ENCODE measurements around the gene LKAAEAR1.
"Not testable (repeated sequence)": the region's sequence is repeated elsewhere in the genome, so short reads cannot be mapped to it uniquely, and the experiment has no call there.

Gene LKAAEAR1

GRCh38 chr20:64083804-64084684, at the start of gene LKAAEAR1:
Gene LKAAEAR1 (minus strand): TSS chr20:64084398. CDS start chr20:64084219, 179 bp downstream.
- in situ Hi-C loops (cut with MboI; ENCODE audit: low sequenced_read_pairs, unreplicated experiment) = no loop called here
- no peak for DNase-seq (ENCODE audit: low spot score)
- no peak for TF ChIP-seq CTCF (IDR thresholded peaks at IDR 0.05; ENCODE audit: borderline replicate concordance, control extremely low read depth, extremely low read depth, insufficient read depth, missing control alignments)

DNA sequence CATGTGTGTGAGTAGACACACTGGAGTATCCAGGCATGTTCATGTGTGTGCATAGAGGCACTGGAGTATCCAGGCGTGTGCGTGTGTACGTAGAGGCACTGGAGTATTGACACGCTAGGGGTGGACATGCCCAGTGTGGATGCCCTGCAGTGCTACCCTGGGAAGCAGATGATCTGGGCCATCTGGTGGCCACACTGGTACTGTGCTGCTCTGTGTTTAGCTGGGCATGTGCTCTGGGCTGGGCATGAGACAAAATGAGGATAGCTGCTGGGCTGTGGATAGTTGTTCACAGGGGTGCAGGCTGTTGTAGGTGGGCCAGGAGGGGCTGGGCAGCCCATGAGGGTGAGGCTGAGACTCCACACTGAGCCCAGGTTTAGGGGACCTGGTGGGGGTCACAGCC, 47.2 kb upstream of the LKAAEAR1 start:
- TF ChIP-seq CTCF (IDR thresholded peaks at IDR 0.05; ENCODE audit: borderline replicate concordance, control extremely low read depth, extremely low read depth, insufficient read depth, missing control alignments) = no peak
- DNase-seq (ENCODE audit: low spot score) = no peak
- in situ Hi-C loops (cut with MboI; ENCODE audit: low sequenced_read_pairs, unreplicated experiment) = no loop called here

- in situ Hi-C loops (cut with MboI; ENCODE audit: low sequenced_read_pairs, unreplicated experiment) = no loop called here
- no peak for DNase-seq (ENCODE audit: low spot score)
- no peak for TF ChIP-seq CTCF (IDR thresholded peaks at IDR 0.05; ENCODE audit: borderline replicate concordance, control extremely low read depth, extremely low read depth, insufficient read depth, missing control alignments)
Observed at GRCh38 chr20:64130876-64131275, 46.7 kb upstream of the LKAAEAR1 start.

DNA sequence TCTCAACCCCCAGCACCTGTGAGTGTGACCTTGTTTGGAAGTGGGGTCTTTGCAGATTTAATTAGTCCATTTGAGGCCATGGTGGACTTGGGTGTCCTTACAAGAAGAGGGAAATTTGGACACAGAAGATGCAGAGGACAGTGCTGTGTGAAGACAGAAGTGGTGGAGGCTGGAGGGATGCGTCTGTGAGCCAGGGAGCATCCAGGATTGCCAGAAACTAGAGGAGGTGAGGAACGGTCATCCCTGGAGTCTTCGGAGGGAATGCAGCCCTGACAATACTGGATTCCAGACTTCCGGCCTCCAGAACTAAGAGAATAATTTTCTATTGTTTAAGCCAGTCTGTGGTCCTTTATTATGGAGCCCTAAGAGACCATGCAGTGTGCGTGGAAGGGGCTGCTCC, 46.1 kb upstream of the LKAAEAR1 start:
- TF ChIP-seq CTCF (IDR thresholded peaks at IDR 0.05; ENCODE audit: borderline replicate concordance, control extremely low read depth, extremely low read depth, insufficient read depth, missing control alignments) = no peak
- in situ Hi-C loops (cut with MboI; ENCODE audit: low sequenced_read_pairs, unreplicated experiment) = no loop called here
- no peak for DNase-seq (ENCODE audit: low spot score)

DNA sequence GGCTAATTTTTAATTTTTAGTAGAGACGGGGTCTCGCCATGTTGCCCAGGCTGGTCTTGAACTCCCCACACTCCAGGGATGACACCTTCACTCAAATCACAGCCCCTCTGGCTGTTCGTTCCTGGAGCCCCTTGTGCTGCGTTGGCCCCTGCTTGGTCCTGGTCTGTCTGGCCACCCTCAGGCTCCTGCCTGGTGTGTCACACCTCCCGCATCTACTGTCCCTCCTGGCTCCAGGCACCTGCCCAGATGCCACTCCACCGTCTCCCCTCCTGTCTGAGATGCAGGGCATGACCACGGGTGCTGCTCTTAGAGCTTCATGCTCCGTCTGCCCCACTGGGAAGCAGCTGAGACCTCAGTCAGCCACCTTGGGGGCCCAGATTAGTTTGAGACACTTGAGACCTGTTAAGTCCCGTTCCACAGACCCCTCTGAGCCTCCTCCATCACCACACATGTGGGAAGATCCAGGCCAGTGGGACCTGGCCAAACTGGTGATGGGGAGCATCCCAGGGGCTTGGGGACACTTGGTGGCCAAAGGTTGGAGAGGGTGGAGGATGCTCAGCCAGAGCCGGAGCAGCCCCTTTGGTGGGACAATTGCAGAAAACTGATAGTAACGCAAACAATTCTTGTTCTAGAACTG, 45.1 kb upstream of the LKAAEAR1 start:
- no peak for DNase-seq (ENCODE audit: low spot score)
- in situ Hi-C loops (cut with MboI; ENCODE audit: low sequenced_read_pairs, unreplicated experiment) = no loop called here
- no peak for TF ChIP-seq CTCF (IDR thresholded peaks at IDR 0.05; ENCODE audit: borderline replicate concordance, control extremely low read depth, extremely low read depth, insufficient read depth, missing control alignments)

DNA sequence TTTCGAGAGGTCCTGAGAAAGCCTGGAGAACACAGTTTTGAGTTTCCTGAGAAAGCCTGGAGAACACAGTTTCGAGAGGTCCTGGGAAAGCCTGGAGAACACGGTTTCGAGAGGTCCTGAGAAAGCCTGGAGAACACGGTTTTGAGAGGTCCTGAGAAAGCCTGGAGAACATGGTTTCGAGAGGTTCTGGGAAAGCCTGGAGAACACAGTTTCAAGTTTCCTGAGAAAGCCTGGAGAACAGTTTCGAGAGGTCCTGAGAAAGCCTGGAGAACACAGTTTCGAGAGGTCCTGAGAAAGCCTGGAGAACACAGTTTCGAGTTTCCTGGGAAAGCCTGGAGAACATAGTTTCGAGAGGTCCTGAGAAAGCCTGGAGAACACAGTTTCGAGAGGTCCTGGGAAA, 39.3 kb upstream of the LKAAEAR1 start:
- DNase-seq (ENCODE audit: low spot score); in situ Hi-C loops (cut with MboI; ENCODE audit: low sequenced_read_pairs, unreplicated experiment): not testable (repeated sequence)

DNA sequence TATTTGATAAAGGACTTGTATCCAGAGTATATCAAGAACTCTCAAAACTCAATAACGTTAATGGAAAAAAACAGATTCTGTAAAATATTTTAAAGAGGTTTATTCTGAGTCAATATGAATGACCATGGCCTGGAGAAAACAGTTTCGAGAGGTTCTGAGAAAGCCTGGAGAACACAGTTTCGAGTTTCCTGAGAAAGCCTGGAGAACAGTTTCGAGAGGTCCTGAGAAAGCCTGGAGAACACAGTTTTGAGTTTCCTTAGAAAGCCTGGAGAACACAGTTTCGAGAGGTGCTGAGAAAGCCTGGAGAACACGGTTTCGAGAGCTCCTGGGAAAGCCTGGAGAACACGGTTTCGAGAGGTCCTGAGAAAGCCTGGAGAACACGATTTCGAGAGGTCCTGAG, 38.7 kb upstream of the LKAAEAR1 start:
- DNase-seq (ENCODE audit: low spot score); in situ Hi-C loops (cut with MboI; ENCODE audit: low sequenced_read_pairs, unreplicated experiment): not testable (repeated sequence)

Measured in GM13976 (cell line).